ENCODE results near the gene SNX7.

GRCh38 chr1:98735756-98736155, 74.2 kb downstream of the SNX7 start:
- TF ChIP-seq CTCF (IDR thresholded peaks at IDR 0.05) (no peak), POLR2A (IDR thresholded peaks at IDR 0.05) (no peak), POLR2AphosphoS5 (IDR thresholded peaks at IDR 0.05) (no peak), EP300 (IDR thresholded peaks at IDR 0.05) (no peak)
